GM12878 (cell line): ENCODE measurements around the gene SELPLG. TPM values are rescaled to one million over a fixed set of nuclear protein-coding genes. Genes with fewer than 3 reads are reported as not detected.

Source experiments
- ATAC-seq: fragments of 200-7000 bp; cut with Tn5 transposase; 3 replicates; pipeline ENCODE4 v1.9.1; 2020; ENCODE audit warnings: mild to moderate bottlenecking, moderate library complexity
- BruUV-seq: library from RNA; stranded (reverse); fragments of 400-500 nt; replicated peaks from 2 replicates; lab custom pipeline; 2021; lab: Mats Ljungman, UMichigan
- CTCF ChIA-PET: fragments of 300-600 bp; sonication (Branson Sonifier 250); formaldehyde crosslinking; extraction: SDS; loops from one replicate; lab custom pipeline; 2021; ENCODE audit warnings: inconsistent platforms; lab: Yijun Ruan, JAX
- POLR2A ChIA-PET: fragments of 350-600 bp; formaldehyde crosslinking; extraction: SDS; loops from one replicate; lab custom pipeline; 2021; ENCODE audit warnings: inconsistent platforms; lab: Charles Lee
- RAD21 ChIA-PET: fragments of 300-600 bp; sonication (Branson Sonifier 250); formaldehyde crosslinking; loops from one replicate; lab custom pipeline; 2023; ENCODE audit warnings: antibody characterized with exemption; ENCODE audit not compliant: unreplicated experiment; lab: Charles Lee
- SMC1A ChIA-PET: fragments of 300-600 bp; sonication (Branson Sonifier 250); formaldehyde crosslinking; loops from one replicate; lab custom pipeline; 2023; ENCODE audit not compliant: unreplicated experiment, uncharacterized antibody; lab: Charles Lee
- DNase-seq: peaks from one replicate; pipeline ENCODE4 v3.0.0-alpha.2; 2011; ENCODE audit warnings: low read depth, low spot score
- FAIRE-seq: peaks from 3 replicates; lab custom pipeline; 2011; peaks lifted over from hg19 to GRCh38; lab: Jason Lieb, UNC
- H2AFZ ChIP-seq: 2 replicates; pipeline ENCODE4 v1.6.0; 2011; ENCODE audit warnings: low read depth, low read length, control low read depth; ENCODE audit not compliant: control insufficient read depth
- H3K27ac ChIP-seq: 2 replicates; pipeline ENCODE4 v1.5.1; 2011; ENCODE audit warnings: control low read depth; ENCODE audit not compliant: control insufficient read depth, insufficient read depth
- H3K27me3 ChIP-seq, 2 experiments: replicated peaks in 1 of 2; 2 replicates each; pipeline versions ENCODE4 v1.6.0 to v1.6.1; 2011; ENCODE audit warnings: low read length in 1 of 2; ENCODE audit not compliant: control insufficient read depth in 2 of 2, insufficient read depth in 2 of 2
- H3K36me3 ChIP-seq, 2 experiments: 2 replicates each; pipeline ENCODE4 v1.5.1; 2011; ENCODE audit warnings: low read length in 1 of 2; ENCODE audit not compliant: control insufficient read depth in 2 of 2, insufficient read depth in 2 of 2
- H3K4me1 ChIP-seq: 2 replicates; pipeline ENCODE4 v1.6.1; 2011; ENCODE audit warnings: mild to moderate bottlenecking, low read length, moderate library complexity, mixed read lengths; ENCODE audit not compliant: control insufficient read depth, insufficient read depth
- H3K4me2 ChIP-seq: 2 replicates; pipeline ENCODE4 v1.6.0; 2011; ENCODE audit warnings: control low read depth; ENCODE audit not compliant: control insufficient read depth, insufficient read depth
- H3K4me3 ChIP-seq: fragments of 200-600 bp; sonication (generic); 2 replicates; pipeline ENCODE4 v1.5.1; 2016
- H3K79me2 ChIP-seq: 2 replicates; pipeline ENCODE4 v1.6.0; 2011; ENCODE audit warnings: low read length; ENCODE audit not compliant: control insufficient read depth, insufficient read depth
- H3K9ac ChIP-seq: 2 replicates; pipeline ENCODE4 v1.8.0; 2011; ENCODE audit warnings: low read length, control low read depth, mixed read lengths; ENCODE audit not compliant: control insufficient read depth, insufficient read depth
- H3K9me3 ChIP-seq: replicated peaks from 3 replicates; pipeline ENCODE4 v1.5.1; 2011; ENCODE audit warnings: mild to moderate bottlenecking, low read length; ENCODE audit not compliant: control insufficient read depth, insufficient read depth
- H4K20me1 ChIP-seq: 2 replicates; pipeline ENCODE4 v1.6.0; 2011; ENCODE audit not compliant: control insufficient read depth, insufficient read depth
- FOXM1 ChIP-seq: IDR thresholded peaks from 2 replicates; pipeline ENCODE4 v1.6.1; 2012; ENCODE audit warnings: low read depth, mild to moderate bottlenecking, inconsistent platforms, low read length, moderate library complexity
- HCFC1 ChIP-seq: fragments of 150-350 bp; IDR thresholded peaks from 2 replicates; pipeline ENCODE4 v1.6.1; 2014; ENCODE audit warnings: low read length
- JUNB ChIP-seq: IDR thresholded peaks from 2 replicates; pipeline ENCODE4 v1.6.1; 2016; ENCODE audit warnings: antibody characterized with exemption, mild to moderate bottlenecking
- MYB ChIP-seq: fragments of 150-350 bp; IDR thresholded peaks from 2 replicates; pipeline ENCODE4 v1.6.1; 2014; ENCODE audit warnings: mild to moderate bottlenecking, low read depth, low read length, borderline replicate concordance
- NR2C1 ChIP-seq: fragments of 450-650 bp; IDR thresholded peaks from 2 replicates; pipeline ENCODE4 v1.6.1; 2017; ENCODE audit warnings: antibody characterized with exemption, mild to moderate bottlenecking, moderate library complexity
- RELA ChIP-seq: fragments of 450-650 bp; IDR thresholded peaks from 2 replicates; pipeline ENCODE4 v1.8.0; 2014; ENCODE audit warnings: borderline replicate concordance; ENCODE audit not compliant: partially characterized antibody
- RUNX3 ChIP-seq: IDR thresholded peaks from 2 replicates; pipeline ENCODE4 v1.6.1; 2012; ENCODE audit warnings: low read length, inconsistent platforms
- TAF1 ChIP-seq: IDR thresholded peaks from 2 replicates; pipeline ENCODE4 v1.6.1; 2011; ENCODE audit warnings: mild to moderate bottlenecking, low read depth, low read length, borderline replicate concordance
- ZNF217 ChIP-seq: fragments of 450-650 bp; IDR thresholded peaks from 2 replicates; pipeline ENCODE4 v1.6.1; 2017; ENCODE audit warnings: antibody characterized with exemption, mild to moderate bottlenecking
- WGBS: methylation state at CpG from one replicate; pipeline ENCODE4 v1.1.6; 2016; ENCODE audit warnings: low lambda C conversion rate; ENCODE audit not compliant: insufficient replicate concordance, insufficient coverage; ENCODE audit errors: missing lambda C conversion rate; 5-methylcytosine and 5-hydroxymethylcytosine counted together
- in situ Hi-C: fragments of 300-500 bp; cut with MboI; formaldehyde crosslinking; loops from 9 replicates; pipeline ENCODE4 v1.14.3; 2018; ENCODE audit warnings: mixed read lengths
- intact Hi-C: fragments of 100-400 bp; cut with micrococcal nuclease; formaldehyde crosslinking; loops from one replicate; pipeline ENCODE4 v1.14.2; 2022; ENCODE audit not compliant: unreplicated experiment
- polyA plus RNA-seq, 11 experiments: library from polyadenylated mRNA; depleted of rRNA in 4 of 11; unstranded in 6 of 11; stranded (reverse) in 5 of 11; fragments of >200 nt; fragmentation: Nextera tagmentation in 4 of 11; fragmentation: Illumina TruSeq in 1 of 11; extraction: Ambion mirVana in 4 of 11; extraction: Trizol in 1 of 11; gene quantifications; 1 replicate in 1 of 11; 2 replicates in 10 of 11; pipeline versions ENCODE4 v1.2.1 to v1.2.3, GENCODE V29; 2011 to 2016; ENCODE audit warnings: inconsistent platforms in 2 of 11, missing spikeins in 2 of 11, low read depth in 1 of 11
- total RNA-seq, 4 experiments: library from RNA; depleted of rRNA in 3 of 4; stranded (reverse); fragments of >200 nt in 3 of 4; fragmentation: Illumina TruSeq in 1 of 4; extraction: Trizol in 1 of 4; gene quantifications; 2 replicates each; pipeline versions ENCODE4 v1.2.1 to v1.2.3, GENCODE V29; 2013 to 2021
- TF ChIP-seq, protein P1 (sequence below): fragments of 450-650 bp; formaldehyde crosslinking; IDR thresholded peaks from 2 replicates; pipeline ENCODE4 v1.4.0; 2022; ENCODE audit warnings: mild to moderate bottlenecking, moderate library complexity
- TF ChIP-seq, protein P2 (sequence below): IDR thresholded peaks from 2 replicates; pipeline ENCODE4 v1.6.1; 2011; ENCODE audit warnings: low read depth, mild to moderate bottlenecking, low read length, moderate library complexity, borderline replicate concordance; ENCODE audit errors: extremely low read depth
- TF ChIP-seq, protein P3 (sequence below): fragments of 450-650 bp; IDR thresholded peaks from 2 replicates; pipeline ENCODE4 v1.6.1; 2017; ENCODE audit warnings: borderline replicate concordance
- TF ChIP-seq, protein P4 (sequence below): fragments of 450-650 bp; IDR thresholded peaks from 2 replicates; pipeline ENCODE4 v1.6.1; 2018; ENCODE audit warnings: borderline replicate concordance, mild to moderate bottlenecking; ENCODE audit not compliant: partially characterized antibody
- TF ChIP-seq, protein P5 (sequence below): fragments of 450-650 bp; IDR thresholded peaks from 2 replicates; pipeline ENCODE4 v1.6.1; 2016; ENCODE audit warnings: mild to moderate bottlenecking

The SELPLG gene
- total and polyA plus RNA-seq, 10 of the 15 experiments (the other 5 are each of a cell fraction or from before 2014, with no cell fraction given) = 3.2 to 32.3 (median 23.9) TPM

DNA sequence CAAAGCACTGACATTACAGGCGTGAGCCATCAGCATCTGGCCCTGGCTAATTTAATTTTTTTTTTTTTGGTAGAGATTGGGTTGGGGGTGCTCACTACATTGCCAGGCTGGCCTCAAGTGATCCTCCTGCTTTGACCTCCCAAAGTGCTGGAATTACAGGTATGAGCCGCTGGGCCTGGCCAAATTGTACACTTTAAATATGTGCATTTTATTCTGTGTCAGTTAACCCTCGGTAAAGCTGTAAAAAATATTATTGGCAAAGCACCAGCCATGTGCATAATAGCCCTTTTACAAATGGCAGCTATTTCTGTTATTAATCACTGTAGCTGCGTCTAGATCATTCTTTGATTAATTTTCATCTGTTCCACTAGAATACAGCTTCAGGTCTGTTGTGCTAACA lies 47.8 kb downstream of the SELPLG start (continued):
- TF ChIP-seq RUNX3 = no peak
- TF ChIP-seq TAF1 = no peak
- TF ChIP-seq, protein P1, sequence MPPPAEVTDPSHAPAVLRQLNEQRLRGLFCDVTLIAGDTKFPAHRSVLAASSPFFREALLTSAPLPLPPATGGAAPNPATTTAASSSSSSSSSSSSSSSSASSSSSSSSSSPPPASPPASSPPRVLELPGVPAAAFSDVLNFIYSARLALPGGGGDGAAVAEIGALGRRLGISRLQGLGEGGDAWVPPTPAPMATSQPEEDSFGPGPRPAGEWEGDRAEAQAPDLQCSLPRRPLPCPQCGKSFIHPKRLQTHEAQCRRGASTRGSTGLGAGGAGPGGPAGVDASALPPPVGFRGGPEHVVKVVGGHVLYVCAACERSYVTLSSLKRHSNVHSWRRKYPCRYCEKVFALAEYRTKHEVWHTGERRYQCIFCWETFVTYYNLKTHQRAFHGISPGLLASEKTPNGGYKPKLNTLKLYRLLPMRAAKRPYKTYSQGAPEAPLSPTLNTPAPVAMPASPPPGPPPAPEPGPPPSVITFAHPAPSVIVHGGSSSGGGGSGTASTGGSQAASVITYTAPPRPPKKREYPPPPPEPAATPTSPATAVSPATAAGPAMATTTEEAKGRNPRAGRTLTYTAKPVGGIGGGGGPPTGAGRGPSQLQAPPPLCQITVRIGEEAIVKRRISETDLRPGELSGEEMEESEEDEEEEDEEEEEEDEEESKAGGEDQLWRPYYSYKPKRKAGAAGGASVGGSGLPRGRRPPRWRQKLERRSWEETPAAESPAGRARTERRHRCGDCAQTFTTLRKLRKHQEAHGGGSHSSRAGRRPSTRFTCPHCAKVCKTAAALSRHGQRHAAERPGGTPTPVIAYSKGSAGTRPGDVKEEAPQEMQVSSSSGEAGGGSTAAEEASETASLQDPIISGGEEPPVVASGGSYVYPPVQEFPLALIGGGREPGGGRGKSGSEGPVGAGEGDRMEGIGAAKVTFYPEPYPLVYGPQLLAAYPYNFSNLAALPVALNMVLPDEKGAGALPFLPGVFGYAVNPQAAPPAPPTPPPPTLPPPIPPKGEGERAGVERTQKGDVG (CRISPR knock-in tag) = no peak

DNA sequence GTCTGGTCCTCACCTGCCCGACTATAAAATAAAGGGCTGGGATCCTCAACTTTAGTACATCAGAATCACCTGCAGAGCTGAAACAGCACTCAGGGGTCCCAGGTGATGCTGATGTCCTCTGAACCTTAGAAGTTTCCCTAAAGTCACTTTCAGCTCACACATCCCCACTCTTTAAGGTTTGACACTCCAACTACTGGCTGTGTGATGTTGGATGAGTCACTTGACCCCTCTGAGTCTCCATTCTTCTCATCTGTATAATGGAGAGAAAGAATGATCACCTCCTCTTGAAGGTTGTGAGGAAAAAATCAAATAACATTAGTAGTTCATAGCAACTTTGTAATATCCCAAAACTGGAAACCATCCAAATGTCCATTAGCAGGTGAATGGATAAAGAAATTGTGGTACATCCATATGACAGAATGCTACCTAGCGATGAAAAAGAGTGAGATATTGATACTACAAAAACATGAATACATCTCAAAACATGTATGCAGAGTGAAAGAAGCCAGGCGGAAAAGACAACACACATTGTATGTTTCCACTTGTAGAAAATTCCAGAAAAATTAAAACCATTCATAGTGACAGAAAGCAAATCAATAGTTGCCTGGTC lies 49.1 kb downstream of the SELPLG start:
- Histone ChIP-seq H3K9ac (no peak overlapping the region), H4K20me1 (no peaks in the 10 kb centered on the region), H3K4me1 (no peaks in the 10 kb centered on the region; the same call in 1 of the 2 replicates), H3K27me3 (no peaks in the 10 kb centered on the region), H3K36me3 (no peaks in the 10 kb centered on the region), H3K4me3 (no peak overlapping the region), H3K79me2 (no peaks in the 10 kb centered on the region), H3K27ac (no peak overlapping the region), H3K4me2 (no peak overlapping the region), H2AFZ (no peak overlapping the region), H3K9me3 (no peaks in the 10 kb centered on the region)
- BruUV-seq = no TSS peak
- RAD21 ChIA-PET = interaction anchor here (0.6 kb wide), 1 partner anchor 507 kb away, joined by 3 read pairs; no protein-coding TSS in a partner anchor
- SMC1A ChIA-PET = interaction anchor here (2.8 kb wide), 1 partner anchor 8 kb away, joined by 8 read pairs; no protein-coding TSS in a partner anchor
- POLR2A ChIA-PET = interaction anchor here (0.6 kb wide), 1 partner anchor 62 kb away, joined by 4 read pairs; no protein-coding TSS in a partner anchor
- intact Hi-C loops = no loop called here
- WGBS = 82% methylated on average over 3 of the region's 3 CpGs
- in situ Hi-C loops = no loop called here
- no peak for ATAC-seq
- FAIRE-seq = no peak
- CTCF ChIA-PET = no interaction called here
- no peak for DNase-seq
- TF ChIP-seq NR2C1 (no peak), MYB (no peak), ZNF217 (no peak), JUNB (no peak), RELA (no peak), FOXM1 (no peak), HCFC1 (no peak)
- TF ChIP-seq, protein P2, sequence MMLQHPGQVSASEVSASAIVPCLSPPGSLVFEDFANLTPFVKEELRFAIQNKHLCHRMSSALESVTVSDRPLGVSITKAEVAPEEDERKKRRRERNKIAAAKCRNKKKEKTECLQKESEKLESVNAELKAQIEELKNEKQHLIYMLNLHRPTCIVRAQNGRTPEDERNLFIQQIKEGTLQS = no peak
- TF ChIP-seq, protein P3, sequence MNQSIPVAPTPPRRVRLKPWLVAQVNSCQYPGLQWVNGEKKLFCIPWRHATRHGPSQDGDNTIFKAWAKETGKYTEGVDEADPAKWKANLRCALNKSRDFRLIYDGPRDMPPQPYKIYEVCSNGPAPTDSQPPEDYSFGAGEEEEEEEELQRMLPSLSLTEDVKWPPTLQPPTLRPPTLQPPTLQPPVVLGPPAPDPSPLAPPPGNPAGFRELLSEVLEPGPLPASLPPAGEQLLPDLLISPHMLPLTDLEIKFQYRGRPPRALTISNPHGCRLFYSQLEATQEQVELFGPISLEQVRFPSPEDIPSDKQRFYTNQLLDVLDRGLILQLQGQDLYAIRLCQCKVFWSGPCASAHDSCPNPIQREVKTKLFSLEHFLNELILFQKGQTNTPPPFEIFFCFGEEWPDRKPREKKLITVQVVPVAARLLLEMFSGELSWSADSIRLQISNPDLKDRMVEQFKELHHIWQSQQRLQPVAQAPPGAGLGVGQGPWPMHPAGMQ = no peak
- TF ChIP-seq, protein P4, sequence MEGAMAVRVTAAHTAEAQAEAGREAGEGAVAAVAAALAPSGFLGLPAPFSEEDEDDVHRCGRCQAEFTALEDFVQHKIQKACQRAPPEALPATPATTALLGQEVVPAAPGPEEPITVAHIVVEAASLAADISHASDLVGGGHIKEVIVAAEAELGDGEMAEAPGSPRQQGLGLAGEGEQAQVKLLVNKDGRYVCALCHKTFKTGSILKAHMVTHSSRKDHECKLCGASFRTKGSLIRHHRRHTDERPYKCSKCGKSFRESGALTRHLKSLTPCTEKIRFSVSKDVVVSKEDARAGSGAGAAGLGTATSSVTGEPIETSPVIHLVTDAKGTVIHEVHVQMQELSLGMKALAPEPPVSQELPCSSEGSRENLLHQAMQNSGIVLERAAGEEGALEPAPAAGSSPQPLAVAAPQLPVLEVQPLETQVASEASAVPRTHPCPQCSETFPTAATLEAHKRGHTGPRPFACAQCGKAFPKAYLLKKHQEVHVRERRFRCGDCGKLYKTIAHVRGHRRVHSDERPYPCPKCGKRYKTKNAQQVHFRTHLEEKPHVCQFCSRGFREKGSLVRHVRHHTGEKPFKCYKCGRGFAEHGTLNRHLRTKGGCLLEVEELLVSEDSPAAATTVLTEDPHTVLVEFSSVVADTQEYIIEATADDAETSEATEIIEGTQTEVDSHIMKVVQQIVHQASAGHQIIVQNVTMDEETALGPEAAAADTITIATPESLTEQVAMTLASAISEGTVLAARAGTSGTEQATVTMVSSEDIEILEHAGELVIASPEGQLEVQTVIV = no peak
- TF ChIP-seq, protein P5, sequence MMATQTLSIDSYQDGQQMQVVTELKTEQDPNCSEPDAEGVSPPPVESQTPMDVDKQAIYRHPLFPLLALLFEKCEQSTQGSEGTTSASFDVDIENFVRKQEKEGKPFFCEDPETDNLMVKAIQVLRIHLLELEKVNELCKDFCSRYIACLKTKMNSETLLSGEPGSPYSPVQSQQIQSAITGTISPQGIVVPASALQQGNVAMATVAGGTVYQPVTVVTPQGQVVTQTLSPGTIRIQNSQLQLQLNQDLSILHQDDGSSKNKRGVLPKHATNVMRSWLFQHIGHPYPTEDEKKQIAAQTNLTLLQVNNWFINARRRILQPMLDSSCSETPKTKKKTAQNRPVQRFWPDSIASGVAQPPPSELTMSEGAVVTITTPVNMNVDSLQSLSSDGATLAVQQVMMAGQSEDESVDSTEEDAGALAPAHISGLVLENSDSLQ = no peak
